K562 (cell line): ENCODE results near the gene ZNHIT6. TPM values are rescaled to one million over a fixed set of nuclear protein-coding genes. Genes with fewer than 3 reads are reported as not detected.

Experiments
- ATAC-seq: fragments of 200-7000 bp; cut with Tn5 transposase; 3 replicates; pipeline ENCODE4 v1.9.1; 2020; ENCODE audit warnings: moderate library complexity
- BruUV-seq: library from RNA; stranded (reverse); fragments of 400-500 nt; replicated peaks from 2 replicates; lab custom pipeline; 2021; lab: Mats Ljungman, UMichigan
- CTCF ChIA-PET: fragments of 300-600 bp; formaldehyde crosslinking; extraction: SDS; loops from one replicate; lab custom pipeline; 2021; ENCODE audit warnings: low intra/inter-chr PET ratio; lab: Yijun Ruan, JAX
- POLR2A ChIA-PET: fragments of 300-600, 350-650 bp; sonication (Branson Sonifier 250); formaldehyde crosslinking; extraction: SDS; loops from one replicate; lab custom pipeline; 2021; ENCODE audit warnings: antibody characterized with exemption, inconsistent platforms; lab: Yijun Ruan, JAX
- DNase-seq, 4 experiments: peaks; one replicate each; pipeline versions ENCODE4 v3.0.0 to v3.0.0-alpha.2; 2011 to 2018; ENCODE audit warnings: low spot score in 3 of 4, mixed read lengths in 3 of 4; ENCODE audit errors: extremely low read depth in 1 of 4
- FAIRE-seq: peaks from 2 replicates; lab custom pipeline; 2011; peaks lifted over from hg19 to GRCh38; lab: Jason Lieb, UNC
- H2AFZ ChIP-seq: 2 replicates; pipeline ENCODE4 v1.6.0; 2011; ENCODE audit warnings: low read depth, low read length, control low read depth, inconsistent platforms
- H3K27ac ChIP-seq: fragments of 200-600 bp; 3 replicates; pipeline ENCODE4 v1.8.0; 2011; ENCODE audit warnings: low read depth, mild to moderate bottlenecking, control low read depth, inconsistent platforms, low read length, moderate library complexity, mixed read lengths; ENCODE audit errors: extremely low read depth
- H3K27me3 ChIP-seq, 2 experiments: fragments of 300-600 bp in 1 of 2; 2 replicates in 1 of 2; 3 replicates in 1 of 2; pipeline versions ENCODE4 v1.6.0 to v1.8.0; 2011; ENCODE audit warnings: inconsistent platforms in 2 of 2, low read length in 2 of 2, mild to moderate bottlenecking in 1 of 2, mixed read lengths in 1 of 2, moderate library complexity in 1 of 2; ENCODE audit not compliant: control insufficient read depth in 2 of 2, insufficient read depth in 2 of 2
- H3K36me3 ChIP-seq: fragments of 300-600 bp; 3 replicates; pipeline ENCODE4 v1.8.0; 2011; ENCODE audit warnings: mild to moderate bottlenecking, low read length, inconsistent platforms; ENCODE audit not compliant: control insufficient read depth, insufficient read depth
- H3K4me1 ChIP-seq, 2 experiments: fragments of 200-600 bp in 1 of 2; replicated peaks in 1 of 2; 2 replicates in 1 of 2; 3 replicates in 1 of 2; pipeline versions ENCODE4 v1.5.1 to v1.8.0; 2011; ENCODE audit warnings: inconsistent platforms in 2 of 2, low read length in 2 of 2, mild to moderate bottlenecking in 1 of 2, mixed read lengths in 1 of 2, moderate library complexity in 1 of 2; ENCODE audit not compliant: control insufficient read depth in 2 of 2, insufficient read depth in 2 of 2
- H3K4me2 ChIP-seq: 2 replicates; pipeline ENCODE4 v1.6.1; 2011; ENCODE audit warnings: low read length, control low read depth, inconsistent platforms, mixed read lengths; ENCODE audit not compliant: insufficient read depth
- H3K4me3 ChIP-seq: fragments of 200-600 bp; sonication (generic), shearing (Covaris generic); 2 replicates; pipeline ENCODE4 v1.5.1; 2016; ENCODE audit warnings: control low read depth, inconsistent platforms
- H3K79me2 ChIP-seq: fragments of 200-600 bp; 3 replicates; pipeline ENCODE4 v1.8.0; 2011; ENCODE audit warnings: low read length, inconsistent platforms; ENCODE audit not compliant: control insufficient read depth, insufficient read depth
- H3K9ac ChIP-seq, 2 experiments: 2 replicates each; pipeline versions ENCODE4 v1.6.0 to v1.6.1; 2011; ENCODE audit warnings: low read depth in 2 of 2, low read length in 2 of 2, control low read depth in 1 of 2, inconsistent platforms in 1 of 2, mild to moderate bottlenecking in 1 of 2, mixed read lengths in 1 of 2; ENCODE audit not compliant: insufficient read depth in 1 of 2
- H3K9me1 ChIP-seq: one replicate; pipeline ENCODE4 v1.6.0; 2011; ENCODE audit warnings: inconsistent platforms, mild to moderate bottlenecking, low read length, moderate library complexity; ENCODE audit not compliant: control insufficient read depth, insufficient read depth
- H3K9me3 ChIP-seq: replicated peaks from 2 replicates; pipeline ENCODE4 v1.5.1; 2011; ENCODE audit warnings: low read depth, low read length, inconsistent platforms; ENCODE audit not compliant: control insufficient read depth, insufficient read depth
- H4K20me1 ChIP-seq: replicated peaks from 2 replicates; pipeline ENCODE4 v1.6.1; 2011; ENCODE audit warnings: low read length, inconsistent platforms, mixed read lengths; ENCODE audit not compliant: control insufficient read depth, insufficient read depth
- ATF6 ChIP-seq: sonication (generic); formaldehyde crosslinking; IDR thresholded peaks from 2 replicates; pipeline ENCODE4 v1.4.0; 2020; ENCODE audit warnings: mild to moderate bottlenecking, missing genetic modification reagents
- ELK3 ChIP-seq: fragments of 450-650 bp; formaldehyde crosslinking; IDR thresholded peaks from 2 replicates; pipeline ENCODE4 v1.4.0; 2020; ENCODE audit warnings: mild to moderate bottlenecking
- FOXP4 ChIP-seq: sonication (generic); formaldehyde crosslinking; IDR thresholded peaks from 2 replicates; pipeline ENCODE4 v1.8.0; 2022; ENCODE audit warnings: mild to moderate bottlenecking, missing genetic modification reagents, borderline replicate concordance
- KHSRP ChIP-seq: fragments of 450-650 bp; IDR thresholded peaks from 2 replicates; pipeline ENCODE4 v1.6.1; 2017
- MXD1 ChIP-seq: fragments of 250-450 bp; sonication (Bioruptor Pico); IDR thresholded peaks from 2 replicates; pipeline ENCODE4 v1.8.0; 2021; ENCODE audit warnings: borderline replicate concordance, mild to moderate bottlenecking, moderate library complexity; ENCODE audit not compliant: poor library complexity, severe bottlenecking
- MYC ChIP-seq, 2 experiments: fragments of 250-450 bp in 1 of 2; sonication (Bioruptor Pico) in 1 of 2; IDR thresholded peaks; 2 replicates each; pipeline versions ENCODE4 v1.5.1 to v1.6.1; 2012 to 2021; ENCODE audit warnings: low read depth in 2 of 2, borderline replicate concordance in 1 of 2, improper control_type of control experiment in 1 of 2, low read length in 1 of 2, mild to moderate bottlenecking in 1 of 2, moderate library complexity in 1 of 2
- PHF21A ChIP-seq: fragments of 450-650 bp; IDR thresholded peaks from 2 replicates; pipeline ENCODE4 v1.6.1; 2017; ENCODE audit warnings: low read depth, borderline replicate concordance
- RBM39 ChIP-seq: fragments of 200-400 bp; formaldehyde crosslinking; optimal IDR thresholded peaks from 2 replicates; pipeline ENCODE3; 2018; ENCODE audit warnings: low read depth, low read length
- WHSC1 ChIP-seq: IDR thresholded peaks from one replicate; pipeline ENCODE4 v1.6.1; 2012; ENCODE audit warnings: low read length, control low read depth, inconsistent platforms
- ZNF224 ChIP-seq: sonication (generic); formaldehyde crosslinking; IDR thresholded peaks from 2 replicates; pipeline ENCODE4 v1.8.0; 2022; ENCODE audit warnings: mild to moderate bottlenecking, missing genetic modification reagents
- WGBS: fragments of 100-300 bp; shearing (Covaris generic); methylation state at CpG from one replicate; pipeline ENCODE4 v1.1.6; 2016; ENCODE audit warnings: low coverage, mixed read lengths; ENCODE audit not compliant: insufficient coverage; ENCODE audit errors: missing lambda C conversion rate; 5-methylcytosine and 5-hydroxymethylcytosine counted together
- in situ Hi-C: fragments of 300-500 bp; cut with MboI; formaldehyde crosslinking; loops from 4 replicates; pipeline ENCODE4 v1.15.0; 2018; ENCODE audit warnings: inconsistent platforms, mixed read lengths
- intact Hi-C: fragments of 100-400 bp; cut with micrococcal nuclease; formaldehyde crosslinking; loops from 2 replicates; pipeline ENCODE4 v1.14.2; 2022
- polyA plus RNA-seq, 8 experiments: library from polyadenylated mRNA; depleted of rRNA in 4 of 8; stranded (reverse) in 5 of 8; unstranded in 3 of 8; fragments of >200 nt; fragmentation: Nextera tagmentation in 2 of 8; fragmentation: Illumina TruSeq in 1 of 8; extraction: Ambion mirVana in 2 of 8; extraction: Trizol in 1 of 8; gene quantifications; 2 replicates each; pipeline versions ENCODE4 v1.2.1 to v1.2.3, GENCODE V29; 2011 to 2014; ENCODE audit warnings: inconsistent platforms in 1 of 8, missing spikeins in 1 of 8
- total RNA-seq, 7 experiments: library from RNA; depleted of rRNA in 6 of 7; stranded (reverse); fragments of >200 nt in 6 of 7; fragmentation: Illumina TruSeq in 2 of 7; extraction: Trizol in 2 of 7; gene quantifications; 2 replicates each; pipeline versions ENCODE4 v1.2.1 to v1.2.3, GENCODE V29; 2011 to 2021; ENCODE audit warnings: low replicate concordance in 1 of 7

The ZNHIT6 gene
- total and polyA plus RNA-seq, 9 of the 15 experiments (the other 6 are each of a cell fraction or from before 2014, with no cell fraction given) = 15.4 to 37.6 (median 21.7) TPM

- TF ChIP-seq RBM39 = no peak
- TF ChIP-seq WHSC1 = no peak
- no peak for TF ChIP-seq FOXP4 (CRISPR knock-in tag)
- no peak for TF ChIP-seq ZNF224 (CRISPR knock-in tag)
- TF ChIP-seq MXD1 (CRISPR knock-in tag) = no peak
- TF ChIP-seq, all 486 proteins: peak for 0
These were observed 98.3 kb downstream of the ZNHIT6 start (continued) for GRCh38 chr1:85609976-85610375.

- no TSS peak for BruUV-seq
- peaks cover 0 to 5% of the 10 kb centered on the region in 2 experiments; a peak in 2 of 5 replicates for H3K27me3 ChIP-seq
- H3K27ac ChIP-seq = no peak overlapping the region
- peaks cover 0 to 5% of the 10 kb centered on the region in 2 experiments; a peak in 1 of 5 replicates for H3K4me1 ChIP-seq
- TF ChIP-seq KHSRP (no peak), ELK3 (CRISPR knock-in tag) (no peak), PHF21A (no peak), MYC (IDR thresholded peaks at IDR 0.05; ENCODE audit: low read depth, low read length) (no peak), MYC (CRISPR knock-in tag; IDR thresholded peaks at IDR 0.05; ENCODE audit: borderline replicate concordance, low read depth) (no peak), ATF6 (no peak)
- H4K20me1 ChIP-seq = no peaks in the 10 kb centered on the region
- H3K79me2 ChIP-seq = no peaks in the 10 kb centered on the region
- H3K9me1 ChIP-seq = no peaks in the 10 kb centered on the region
- no peak for ATAC-seq
- no peaks in the 10 kb centered on the region for H3K36me3 ChIP-seq
- intact Hi-C loops (no loop called here), in situ Hi-C loops (no loop called here)
- no peak overlapping the region for H3K4me2 ChIP-seq
- ChIA-PET POLR2A (no interaction called here), CTCF (no interaction called here)
- no peaks in the 10 kb centered on the region for H3K9me3 ChIP-seq
- no peak for FAIRE-seq
- H3K4me3 ChIP-seq = no peak overlapping the region
- H2AFZ ChIP-seq = no peak overlapping the region
- 6% methylated on average over 1 of the region's 1 CpG for WGBS
- H3K9ac ChIP-seq = no peak overlapping the region
- DNase-seq = no peak
These were observed 99.4 kb downstream of the ZNHIT6 start for GRCh38 chr1:85608851-85609250.
